K562 (cell line): ENCODE data around the gene NET1.

Experiments
- BHLHE40 ChIP-seq: IDR thresholded peaks from 2 replicates; pipeline ENCODE4 v1.6.1; 2011; ENCODE audit warnings: low read length, improper control_type of control experiment
- CEBPG ChIP-seq, 3 experiments: fragments of 200-800 bp in 1 of 3; sonication (Bioruptor generic) in 1 of 3; sonication (generic) in 1 of 3; formaldehyde crosslinking in 1 of 3; IDR thresholded peaks in 2 of 3; conservative IDR thresholded peaks in 1 of 3; 2 replicates each; pipeline versions ENCODE4 v1.6.1 to v1.8.0; 2016 to 2022; ENCODE audit warnings: missing compliant biosample characterization in 2 of 3, missing genetic modification characterization in 2 of 3, mild to moderate bottlenecking in 1 of 3, missing genetic modification reagents in 1 of 3
- CHD1 ChIP-seq: fragments of 200-600 bp; sonication (generic); IDR thresholded peaks from one replicate; pipeline ENCODE4 v1.6.1; 2012; ENCODE audit warnings: mild to moderate bottlenecking, moderate library complexity, low read length, inconsistent platforms
- CTCF ChIP-seq, 3 experiments: IDR thresholded peaks in 2 of 3; conservative IDR thresholded peaks in 1 of 3; 2 replicates each; pipeline ENCODE4 v1.5.1; 2011 to 2012; ENCODE audit warnings: low read length in 3 of 3, mild to moderate bottlenecking in 3 of 3, control low read depth in 2 of 3, improper control_type of control experiment in 1 of 3, inconsistent platforms in 1 of 3, low read depth in 1 of 3, mixed read lengths in 1 of 3, moderate library complexity in 1 of 3; ENCODE audit not compliant: insufficient read depth in 2 of 3
- FOS ChIP-seq: IDR thresholded peaks from 3 replicates; pipeline ENCODE4 v1.6.1; 2011; ENCODE audit not compliant: insufficient read length; ENCODE audit errors: extremely low read depth
- GATA2 ChIP-seq: sonication (generic); formaldehyde crosslinking; IDR thresholded peaks from 2 replicates; pipeline ENCODE4 v1.4.0; 2020; ENCODE audit warnings: mild to moderate bottlenecking, missing genetic modification reagents
- HOXB6 ChIP-seq: fragments of 250-450 bp; sonication (Bioruptor Pico); IDR thresholded peaks from 2 replicates; pipeline ENCODE4 v1.5.1; 2022; ENCODE audit warnings: mild to moderate bottlenecking, borderline replicate concordance
- PHF8 ChIP-seq: fragments of 200-600 bp; sonication (generic); IDR thresholded peaks from 2 replicates; pipeline ENCODE4 v1.6.1; 2012; ENCODE audit warnings: mixed run types, mild to moderate bottlenecking, inconsistent platforms, low read length, moderate library complexity, borderline replicate concordance
- PTBP1 ChIP-seq: fragments of 200-400 bp; formaldehyde crosslinking; IDR thresholded peaks from 2 replicates; pipeline ENCODE4 v1.6.1; 2017; ENCODE audit warnings: low read depth, low read length
- RCOR1 ChIP-seq, 2 experiments: IDR thresholded peaks; 2 replicates each; pipeline ENCODE4 v1.6.1; 2012; ENCODE audit warnings: low read depth in 2 of 2, low read length in 2 of 2, borderline replicate concordance in 1 of 2, improper control_type of control experiment in 1 of 2
- STAT5B ChIP-seq: fragments of 250-450 bp; sonication (Bioruptor Pico); IDR thresholded peaks from 2 replicates; pipeline ENCODE4 v1.8.0; 2021; ENCODE audit warnings: mild to moderate bottlenecking, inconsistent platforms
- ZBTB8A ChIP-seq: fragments of 450-650 bp; IDR thresholded peaks from 2 replicates; pipeline ENCODE4 v1.6.1; 2018; ENCODE audit warnings: mild to moderate bottlenecking, moderate library complexity; ENCODE audit not compliant: partially characterized antibody
- ZNF518B ChIP-seq: fragments of 250-450 bp; sonication (Bioruptor Pico); IDR thresholded peaks from 2 replicates; pipeline ENCODE4 v1.5.0; 2021; ENCODE audit warnings: mild to moderate bottlenecking, moderate library complexity
- TF ChIP-seq, protein P1 (sequence below): sonication (generic); formaldehyde crosslinking; IDR thresholded peaks from 2 replicates; pipeline ENCODE4 v1.5.0; 2020; ENCODE audit warnings: missing genetic modification reagents

DNA sequence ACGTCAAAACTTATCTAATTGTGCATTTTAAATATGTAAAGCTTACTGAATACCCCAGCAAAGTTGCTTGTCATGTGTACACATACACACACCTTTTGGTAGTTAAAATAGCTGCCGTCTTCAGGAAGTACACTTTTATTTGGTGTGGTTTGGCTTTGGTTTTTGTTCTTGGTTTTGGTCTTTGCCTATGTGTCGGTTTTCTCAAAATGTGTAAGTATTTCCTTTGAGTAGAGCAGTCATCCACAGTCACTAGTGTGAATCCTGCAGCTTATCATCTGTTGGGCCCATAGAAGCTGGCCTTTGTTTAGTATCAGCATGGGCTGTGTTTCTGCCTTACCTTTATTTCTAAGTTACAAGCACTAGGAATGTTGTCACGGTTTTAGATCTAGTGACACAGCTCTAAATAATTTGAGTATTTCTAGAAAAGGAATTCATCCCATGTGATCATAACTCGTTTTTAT, 35.3 kb downstream of the NET1 start:
- TF ChIP-seq GATA2 (CRISPR knock-in tag) (no peak), BHLHE40 (no peak), PTBP1 (no peak), PHF8 (no peak), FOS (no peak), HOXB6 (CRISPR knock-in tag) (no peak), CHD1 (no peak), CEBPG (CRISPR knock-in tag; IDR thresholded peaks at IDR 0.05) (no peak), CEBPG (tag; conservative IDR thresholded peaks at IDR 0.05 in 1 of 2, IDR thresholded peaks at IDR 0.05 in 1 of 2) (no peak), RCOR1 (IDR thresholded peaks at IDR 0.05; ENCODE audit: borderline replicate concordance in 1 of 2, low read depth in 2 of 2, low read length in 2 of 2) (no peak), ZBTB8A (no peak), CTCF (IDR thresholded peaks at IDR 0.05 in 2 of 3, conservative IDR thresholded peaks at IDR 0.05 in 1 of 3; ENCODE audit: insufficient read depth in 2 of 3, low read depth in 1 of 3, low read length in 3 of 3) (no peak), ZNF518B (no peak), STAT5B (CRISPR knock-in tag) (no peak)
- TF ChIP-seq, protein P1, sequence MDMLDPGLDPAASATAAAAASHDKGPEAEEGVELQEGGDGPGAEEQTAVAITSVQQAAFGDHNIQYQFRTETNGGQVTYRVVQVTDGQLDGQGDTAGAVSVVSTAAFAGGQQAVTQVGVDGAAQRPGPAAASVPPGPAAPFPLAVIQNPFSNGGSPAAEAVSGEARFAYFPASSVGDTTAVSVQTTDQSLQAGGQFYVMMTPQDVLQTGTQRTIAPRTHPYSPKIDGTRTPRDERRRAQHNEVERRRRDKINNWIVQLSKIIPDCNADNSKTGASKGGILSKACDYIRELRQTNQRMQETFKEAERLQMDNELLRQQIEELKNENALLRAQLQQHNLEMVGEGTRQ = no peak
